Esophagus squamous epithelium (tissue), 5 donors: ENCODE measurements around the gene STAMBPL1. TPM values are rescaled to one million over a fixed set of nuclear protein-coding genes. Genes with fewer than 3 reads are reported as not detected.
"Not testable (repeated sequence)": the region's sequence is repeated elsewhere in the genome, so short reads cannot be mapped to it uniquely, and the experiment has no call there.

ENCODE experiments used
- DNase-seq: peaks from one replicate; lab custom pipeline; 2025; lab: John Stamatoyannopoulos, UW
- H3K27ac ChIP-seq, 4 donors: fragments of 200-600 bp; sonication (generic); one replicate each; pipeline ENCODE4 v1.5.1; 2016 to 2019; ENCODE audit warnings: mild to moderate bottlenecking in 1 of 4
- H3K27me3 ChIP-seq, 4 donors: fragments of 200-600 bp; sonication (generic); 1 replicate in 3 of 4; 2 replicates in 1 of 4; pipeline versions ENCODE4 v1.5.1 to v1.6.0; 2017 to 2021; ENCODE audit warnings: antibody characterized with exemption in 1 of 4
- H3K36me3 ChIP-seq, 3 donors: fragments of 200-600 bp; sonication (generic); one replicate each; pipeline ENCODE4 v1.5.1; 2016 to 2019
- H3K4me1 ChIP-seq, 3 donors: fragments of 200-600 bp; sonication (generic); one replicate each; pipeline ENCODE4 v1.5.1; 2017 to 2019
- H3K4me3 ChIP-seq, 4 donors: fragments of 200-600 bp; sonication (generic); 1 replicate in 3 of 4; 2 replicates in 1 of 4; pipeline ENCODE4 v1.5.1; 2016 to 2019; ENCODE audit warnings: mild to moderate bottlenecking in 2 of 4, moderate library complexity in 1 of 4
- H3K9me3 ChIP-seq, 3 donors: fragments of 200-600 bp; sonication (generic); one replicate each; pipeline ENCODE4 v1.5.1; 2016 to 2019
- POLR2A ChIP-seq, 4 donors: fragments of 450-650 bp; IDR thresholded peaks; one replicate each; pipeline ENCODE4 v1.6.1; 2017; ENCODE audit warnings: antibody characterized with exemption in 4 of 4, mild to moderate bottlenecking in 4 of 4, moderate library complexity in 3 of 4
- WGBS, 2 donors: methylation state at CpG; one replicate each; pipeline ENCODE4 v1.1.5; 2018; 5-methylcytosine and 5-hydroxymethylcytosine counted together
- intact Hi-C: fragments of 100-400 bp; cut with DNase I; formaldehyde crosslinking; loops from one replicate; pipeline ENCODE4 v1.15.0; 2022
- total RNA-seq, 4 donors: library from RNA; depleted of rRNA; stranded (reverse); fragments of >200 nt; gene quantifications; one replicate each; pipeline ENCODE4 v1.1.0, GENCODE V29; 2016
- TF ChIP-seq, protein P1 (sequence below), 6 experiments: fragments of 450-650 bp in 4 of 6; fragments of 200-600 bp in 2 of 6; sonication (generic) in 2 of 6; IDR thresholded peaks; one replicate each; pipeline ENCODE4 v1.5.1; 2016 to 2019; ENCODE audit warnings: antibody characterized with exemption in 6 of 6, mild to moderate bottlenecking in 4 of 6, moderate library complexity in 4 of 6
- donor health status: DM: yes; HTN: yes; CAD: no.

STAMBPL1 gene
- total RNA-seq, 4 donors from 2014 or later: 3.5 to 21.0 (median 7.6) TPM

- H3K9me3 ChIP-seq: no peaks in the 10 kb centered on the region
- intact Hi-C loops: no loop called here
- peaks cover 0 to 6% (median 0%) of the 10 kb centered on the region in 3 donors for H3K36me3 ChIP-seq
- WGBS, 2 donors: 46 to 61% methylated on average over 2 of the region's 2 CpGs
- no peak overlapping the region for H3K27ac ChIP-seq
- no peaks in the 10 kb centered on the region for H3K27me3 ChIP-seq
- no peak for TF ChIP-seq POLR2A (IDR thresholded peaks at IDR 0.05)
- TF ChIP-seq, protein P1, sequence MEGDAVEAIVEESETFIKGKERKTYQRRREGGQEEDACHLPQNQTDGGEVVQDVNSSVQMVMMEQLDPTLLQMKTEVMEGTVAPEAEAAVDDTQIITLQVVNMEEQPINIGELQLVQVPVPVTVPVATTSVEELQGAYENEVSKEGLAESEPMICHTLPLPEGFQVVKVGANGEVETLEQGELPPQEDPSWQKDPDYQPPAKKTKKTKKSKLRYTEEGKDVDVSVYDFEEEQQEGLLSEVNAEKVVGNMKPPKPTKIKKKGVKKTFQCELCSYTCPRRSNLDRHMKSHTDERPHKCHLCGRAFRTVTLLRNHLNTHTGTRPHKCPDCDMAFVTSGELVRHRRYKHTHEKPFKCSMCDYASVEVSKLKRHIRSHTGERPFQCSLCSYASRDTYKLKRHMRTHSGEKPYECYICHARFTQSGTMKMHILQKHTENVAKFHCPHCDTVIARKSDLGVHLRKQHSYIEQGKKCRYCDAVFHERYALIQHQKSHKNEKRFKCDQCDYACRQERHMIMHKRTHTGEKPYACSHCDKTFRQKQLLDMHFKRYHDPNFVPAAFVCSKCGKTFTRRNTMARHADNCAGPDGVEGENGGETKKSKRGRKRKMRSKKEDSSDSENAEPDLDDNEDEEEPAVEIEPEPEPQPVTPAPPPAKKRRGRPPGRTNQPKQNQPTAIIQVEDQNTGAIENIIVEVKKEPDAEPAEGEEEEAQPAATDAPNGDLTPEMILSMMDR (IDR thresholded peaks at IDR 0.05): no peak
- no peak for DNase-seq
- H3K4me1 ChIP-seq: peaks cover 0 to 54% (median 0%) of the 10 kb centered on the region in 3 donors
- H3K4me3 ChIP-seq: no peak overlapping the region
These were observed 46.3 kb upstream of the STAMBPL1 start for GRCh38 chr10:88833723-88834122.

- Histone ChIP-seq H3K9me3 (no peaks in the 10 kb centered on the region), H3K36me3 (peaks cover 0 to 6% (median 0%) of the 10 kb centered on the region in 3 donors), H3K27me3 (no peaks in the 10 kb centered on the region), H3K4me3 (no peak overlapping the region), H3K4me1 (peaks cover 0 to 55% (median 0%) of the 10 kb centered on the region in 3 donors), H3K27ac (no peak overlapping the region)
- no peak for TF ChIP-seq POLR2A (IDR thresholded peaks at IDR 0.05)
- TF ChIP-seq, protein P1 (IDR thresholded peaks at IDR 0.05): peak; percentile 73 to 95 (median 92)
- 17 to 21% methylated on average over 10 of the region's 10 CpGs for WGBS, 2 donors
- intact Hi-C loops: loop anchor here (5.0 kb wide), 1 partner anchor 97 kb away; no protein-coding TSS in a partner anchor
- peak; percentile 17 for DNase-seq
These were observed 44.7 kb upstream of the STAMBPL1 start for GRCh38 chr10:88835096-88835909.

DNA sequence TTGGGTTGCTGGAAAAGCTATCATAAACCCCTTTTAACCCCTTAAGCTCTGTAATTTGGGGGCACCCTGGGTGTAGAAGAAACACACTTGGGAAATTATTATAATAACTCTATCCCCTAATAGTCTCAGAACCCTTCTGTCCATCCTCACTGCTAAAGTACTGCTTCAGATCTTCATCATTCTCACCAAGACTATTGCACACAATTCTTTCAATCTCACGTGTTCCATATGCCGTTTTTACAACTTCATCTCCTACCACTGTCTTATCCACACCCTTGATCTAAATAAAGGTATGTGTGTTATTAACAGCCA is 44.2 kb upstream of the STAMBPL1 start:
- Histone ChIP-seq H3K27ac (no peak overlapping the region), H3K9me3 (no peaks in the 10 kb centered on the region), H3K4me1 (peaks cover 0 to 60% (median 0%) of the 10 kb centered on the region in 3 donors), H3K27me3 (no peaks in the 10 kb centered on the region), H3K36me3 (peaks cover 0 to under 1% (median 0%) of the 10 kb centered on the region in 3 donors), H3K4me3 (no peak overlapping the region)
- TF ChIP-seq POLR2A (IDR thresholded peaks at IDR 0.05): no peak
- TF ChIP-seq, protein P1 (IDR thresholded peaks at IDR 0.05): no peak
- intact Hi-C loops: loop anchor here (5.0 kb wide), 1 partner anchor 96 kb away; no protein-coding TSS in a partner anchor
- WGBS, 2 donors: 11 to 19% methylated on average over 2 of the region's 2 CpGs
- DNase-seq: no peak

DNA sequence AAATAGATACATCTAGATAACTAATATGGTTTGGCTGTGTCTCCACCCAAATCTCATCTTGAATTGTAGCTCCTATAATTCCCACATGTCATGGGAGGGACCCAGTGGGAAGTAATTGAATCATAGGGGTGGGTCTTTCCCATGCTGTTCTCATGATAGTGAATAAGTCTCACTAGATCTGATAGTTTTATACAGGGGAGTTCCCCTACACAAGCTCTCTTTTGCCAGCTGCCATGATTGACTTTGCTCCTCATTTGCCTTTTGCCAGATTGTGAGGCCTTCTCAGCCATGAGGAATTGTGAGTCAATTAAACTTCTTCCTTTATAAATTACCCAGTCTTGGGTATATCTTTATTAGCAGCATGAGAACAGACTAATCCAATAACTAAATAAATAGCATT is 42.4 kb upstream of the STAMBPL1 start:
- intact Hi-C loops: loop anchor here (5.0 kb wide), 1 partner anchor 95 kb away; no protein-coding TSS in a partner anchor
- not testable (repeated sequence) for H3K27me3 ChIP-seq, H3K4me3 ChIP-seq, DNase-seq, H3K36me3 ChIP-seq, H3K9me3 ChIP-seq
- Histone ChIP-seq H3K27ac (peak overlapping the region in 1 of 4 donors; percentile 18), H3K4me1 (peaks cover 0 to 54% (median 0%) of the 10 kb centered on the region in 3 donors)

DNA sequence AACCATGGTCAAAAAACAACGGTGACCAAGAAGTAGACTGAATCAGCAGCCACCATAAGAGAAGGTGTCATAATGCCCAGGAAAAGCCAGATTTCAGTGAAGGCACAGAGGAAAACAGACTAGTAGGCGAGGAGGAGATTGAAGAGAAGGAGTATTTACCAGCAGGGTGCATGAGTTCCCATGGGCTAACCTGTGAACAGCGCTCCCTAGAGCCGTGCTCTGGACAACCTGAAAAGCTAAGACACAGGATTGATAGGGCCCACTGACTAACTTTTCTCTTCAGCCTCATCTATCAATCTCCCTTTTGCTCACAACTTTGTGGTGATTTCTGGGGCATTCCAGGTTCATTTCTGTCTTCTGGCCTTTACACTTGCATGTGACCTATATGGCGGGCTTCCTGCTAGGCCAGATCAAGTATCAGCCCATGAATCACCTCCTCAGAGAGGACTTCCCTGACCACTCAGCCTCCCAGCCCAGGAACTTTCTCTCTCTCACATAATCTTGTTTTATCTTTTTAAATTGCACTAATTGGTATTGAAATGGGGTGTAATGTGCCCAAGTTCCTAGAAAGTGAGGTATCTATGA is 41.2 kb upstream of the STAMBPL1 start:
- 85 to 91% methylated on average over 5 of the region's 5 CpGs for WGBS, 2 donors
- H3K4me3 ChIP-seq: no peak overlapping the region
- no peak for DNase-seq
- TF ChIP-seq, protein P1 (IDR thresholded peaks at IDR 0.05): no peak
- TF ChIP-seq POLR2A (IDR thresholded peaks at IDR 0.05): no peak
- H3K36me3 ChIP-seq: no peaks in the 10 kb centered on the region
- intact Hi-C loops: loop anchor here (5.0 kb wide), 1 partner anchor 93 kb away; no protein-coding TSS in a partner anchor
- no peaks in the 10 kb centered on the region for H3K27me3 ChIP-seq
- peaks cover 0 to 54% (median 0%) of the 10 kb centered on the region in 3 donors for H3K4me1 ChIP-seq
- H3K9me3 ChIP-seq: no peaks in the 10 kb centered on the region
- H3K27ac ChIP-seq: no peak overlapping the region
